IgD-negative memory B cell (primary cell): ENCODE results near the gene HAPLN1. TPM values are rescaled to one million over a fixed set of nuclear protein-coding genes. Genes with fewer than 3 reads are reported as not detected.

Experiments used
- H3K27ac Mint-ChIP-seq, 3 donors: one replicate each; pipeline ENCODE4 v1.8.0; 2020 to 2022; ENCODE audit warnings: mild to moderate bottlenecking in 3 of 3, mixed read lengths in 3 of 3, moderate library complexity in 1 of 3
- H3K27me3 Mint-ChIP-seq: one replicate; pipeline ENCODE4 v1.8.0; 2021; ENCODE audit warnings: mixed read lengths
- H3K36me3 Mint-ChIP-seq: one replicate; pipeline ENCODE4 v1.8.0; 2020; ENCODE audit warnings: mild to moderate bottlenecking, mixed read lengths
- H3K4me1 Mint-ChIP-seq, 3 donors: one replicate each; pipeline ENCODE4 v1.8.0; 2020 to 2022; ENCODE audit warnings: mixed read lengths in 3 of 3, mild to moderate bottlenecking in 1 of 3
- H3K4me3 Mint-ChIP-seq, 4 donors: one replicate each; pipeline ENCODE4 v1.8.0; 2020 to 2022; ENCODE audit warnings: mild to moderate bottlenecking in 4 of 4, mixed read lengths in 4 of 4, moderate library complexity in 3 of 4
- H3K9me3 Mint-ChIP-seq, 3 donors: one replicate each; pipeline ENCODE4 v1.8.0; 2020 to 2021; ENCODE audit warnings: mixed read lengths in 3 of 3, mild to moderate bottlenecking in 1 of 3
- polyA plus RNA-seq: library from polyadenylated mRNA; unstranded; fragments of 300-500 nt; fragmentation: Illumina TruSeq; gene quantifications from one replicate; pipeline ENCODE4 v1.2.3, GENCODE V29; 2021

Gene HAPLN1
- polyA plus RNA-seq, 1 donor from 2014 or later, result not detected

GRCh38 chr5:83726912-83727311 lies 6.3 kb upstream of the HAPLN1 start:
- Mint-ChIP-seq H3K9me3 (peaks cover 0 to 2% (median 2%) of the 10 kb centered on the region in 3 donors), H3K27ac (no peak overlapping the region)

GRCh38 chr5:83724935-83725334 lies 4.3 kb upstream of the HAPLN1 start:
- Mint-ChIP-seq H3K9me3 (peaks cover 0 to 2% (median 2%) of the 10 kb centered on the region in 3 donors), H3K4me3 (no peak overlapping the region), H3K27ac (no peak overlapping the region), H3K27me3 (peaks cover 28% of the 10 kb centered on the region), H3K36me3 (no peaks in the 10 kb centered on the region), H3K4me1 (peaks cover 1 to 5% (median 3%) of the 10 kb centered on the region in 3 donors)

More at GRCh38 chr5:83726912-83727311, 6.3 kb upstream of the HAPLN1 start:
- no peaks in the 10 kb centered on the region for H3K36me3 Mint-ChIP-seq
- H3K4me3 Mint-ChIP-seq, result no peak overlapping the region
- H3K27me3 Mint-ChIP-seq, result peaks cover 14% of the 10 kb centered on the region
- peaks cover 0 to 3% (median 1%) of the 10 kb centered on the region in 3 donors for H3K4me1 Mint-ChIP-seq

DNA sequence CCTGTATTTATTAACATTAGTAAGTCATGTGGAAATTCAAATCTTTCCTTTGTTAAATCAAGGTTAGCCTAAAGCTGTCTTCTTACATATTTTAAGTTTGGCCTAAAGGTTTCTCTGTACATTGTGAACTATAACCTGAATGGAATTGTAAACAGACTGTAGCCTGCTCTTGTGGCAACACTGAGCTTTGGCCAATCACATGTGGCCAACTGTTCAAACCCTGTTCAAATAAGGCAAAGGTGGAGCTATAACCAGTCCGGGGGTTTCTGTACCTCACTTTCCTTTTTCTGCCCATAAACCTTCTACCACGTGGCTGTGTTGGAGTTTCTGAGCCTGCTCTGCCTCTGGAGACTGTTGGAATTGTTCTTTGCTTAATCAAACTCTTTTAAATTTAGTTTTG lies 3.3 kb upstream of the HAPLN1 start:
- Mint-ChIP-seq H3K9me3 (peaks cover 0 to 2% (median 0%) of the 10 kb centered on the region in 3 donors), H3K27me3 (peaks cover 28% of the 10 kb centered on the region), H3K4me3 (no peak overlapping the region), H3K36me3 (no peaks in the 10 kb centered on the region), H3K27ac (no peak overlapping the region), H3K4me1 (peaks cover 1 to 5% (median 3%) of the 10 kb centered on the region in 3 donors)

DNA sequence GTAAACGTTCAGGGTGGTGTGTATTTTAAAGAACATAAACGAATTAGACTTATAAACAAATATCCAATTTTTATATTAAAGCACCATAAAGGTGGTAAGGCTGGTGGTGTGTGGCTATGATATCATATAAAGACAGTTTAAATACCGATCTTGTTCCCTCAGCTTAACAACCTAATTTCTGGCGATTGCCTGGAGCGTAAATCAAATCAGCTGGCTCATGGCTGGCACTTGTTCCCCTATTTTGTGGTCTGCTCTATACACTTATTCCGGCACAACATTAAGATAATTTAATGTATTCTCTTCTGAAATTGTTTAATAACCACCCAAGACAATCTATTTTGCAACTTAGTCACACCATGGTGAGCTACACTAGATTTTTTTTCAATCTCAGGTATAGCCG lies 2.4 kb upstream of the HAPLN1 start:
- Mint-ChIP-seq H3K9me3 (peaks cover 0 to 1% (median 0%) of the 10 kb centered on the region in 3 donors), H3K4me3 (no peak overlapping the region), H3K36me3 (no peaks in the 10 kb centered on the region), H3K27ac (no peak overlapping the region), H3K27me3 (peaks cover 31% of the 10 kb centered on the region), H3K4me1 (peaks cover 1 to 5% (median 3%) of the 10 kb centered on the region in 3 donors)

- H3K9me3 Mint-ChIP-seq, result no peaks in the 10 kb centered on the region
- peaks cover 34% of the 10 kb centered on the region for H3K27me3 Mint-ChIP-seq
- H3K4me1 Mint-ChIP-seq, result peaks cover 1 to 5% (median 3%) of the 10 kb centered on the region in 3 donors
- H3K4me3 Mint-ChIP-seq, result peak overlapping the region in 2 of 4 donors; percentile 68 to 87
- H3K27ac Mint-ChIP-seq, result no peak overlapping the region
- H3K36me3 Mint-ChIP-seq, result no peaks in the 10 kb centered on the region
These were observed 1.6 kb upstream of the HAPLN1 start for GRCh38 chr5:83721953-83722901.

DNA sequence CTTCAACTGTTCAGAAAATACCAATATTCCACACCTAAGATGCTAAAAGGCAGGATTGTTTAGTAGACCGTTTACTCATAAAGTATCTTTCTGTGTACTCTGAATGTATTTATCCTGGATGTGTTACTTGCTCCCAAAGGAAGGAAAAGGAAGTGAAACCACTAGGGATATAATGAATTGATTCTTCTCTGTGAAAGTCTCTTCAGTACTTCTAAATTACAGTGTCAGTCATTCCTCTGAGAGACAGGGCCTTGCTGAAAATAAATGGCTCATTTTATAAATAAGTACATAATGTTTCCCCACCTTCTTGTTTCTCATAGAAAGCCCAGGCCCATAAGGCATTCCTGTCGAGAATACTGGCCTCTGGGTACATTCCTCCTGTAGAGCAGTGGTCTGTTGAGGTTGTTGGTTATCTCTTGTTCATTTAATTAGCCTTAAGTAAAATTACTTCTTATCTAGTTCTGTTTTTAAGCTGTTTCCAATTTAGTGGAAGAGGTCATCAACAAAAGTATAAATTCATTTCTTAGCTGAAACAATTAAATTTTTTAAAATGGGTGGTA lies 1.6 kb downstream of the HAPLN1 start:
- Mint-ChIP-seq H3K9me3 (no peaks in the 10 kb centered on the region), H3K27me3 (peaks cover 34% of the 10 kb centered on the region), H3K36me3 (no peaks in the 10 kb centered on the region), H3K4me1 (peaks cover 0 to 5% (median 1%) of the 10 kb centered on the region in 3 donors), H3K4me3 (no peak overlapping the region), H3K27ac (no peak overlapping the region)

DNA sequence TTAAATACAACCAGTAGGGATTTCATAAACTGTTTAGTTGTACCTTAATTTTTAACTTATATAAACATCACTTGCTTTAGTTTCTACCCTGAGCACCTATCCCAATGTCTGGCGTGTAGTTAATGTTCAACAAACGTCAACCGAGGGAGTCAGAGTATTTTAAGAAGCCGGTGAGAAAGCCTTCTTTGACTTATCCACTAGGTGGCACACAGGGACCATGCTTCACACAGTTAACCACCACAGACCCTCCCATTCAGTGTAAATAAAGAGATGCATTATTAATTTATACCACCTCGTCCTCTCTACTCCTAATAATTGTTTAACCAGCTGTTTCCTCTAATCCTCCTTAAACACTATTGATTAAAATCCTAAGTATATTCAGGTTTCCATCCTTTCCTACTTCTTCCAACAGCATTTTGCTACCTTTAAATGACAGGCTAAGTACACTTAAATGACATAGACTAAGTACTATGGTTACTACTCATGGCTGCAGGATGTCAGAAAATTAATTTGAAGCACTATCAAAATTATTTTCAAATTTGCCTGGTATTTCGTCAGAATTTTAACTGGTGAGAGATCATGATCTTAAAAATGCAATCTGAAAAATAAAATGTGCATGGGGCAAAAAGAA lies 2.3 kb downstream of the HAPLN1 start:
- Mint-ChIP-seq H3K27ac (no peak overlapping the region), H3K9me3 (no peaks in the 10 kb centered on the region), H3K4me3 (no peak overlapping the region), H3K27me3 (peaks cover 31% of the 10 kb centered on the region), H3K36me3 (no peaks in the 10 kb centered on the region), H3K4me1 (peaks cover 0 to 5% (median 1%) of the 10 kb centered on the region in 3 donors)

GRCh38 chr5:83715236-83716065 lies 5.2 kb downstream of the HAPLN1 start:
- Mint-ChIP-seq H3K4me1 (no peaks in the 10 kb centered on the region), H3K27ac (peak overlapping the region in 1 of 3 donors; percentile 17), H3K36me3 (no peaks in the 10 kb centered on the region)

GRCh38 chr5:83714810-83715209 lies 5.8 kb downstream of the HAPLN1 start:
- Mint-ChIP-seq H3K9me3 (no peaks in the 10 kb centered on the region), H3K27me3 (peaks cover 6% of the 10 kb centered on the region), H3K4me1 (no peaks in the 10 kb centered on the region), H3K4me3 (no peak overlapping the region), H3K27ac (peak overlapping the region in 1 of 3 donors; percentile 17), H3K36me3 (no peaks in the 10 kb centered on the region)

More at GRCh38 chr5:83715236-83716065, 5.2 kb downstream of the HAPLN1 start:
- Mint-ChIP-seq H3K9me3 (no peaks in the 10 kb centered on the region), H3K4me3 (no peak overlapping the region), H3K27me3 (peaks cover 11% of the 10 kb centered on the region)

- no peak overlapping the region for H3K4me3 Mint-ChIP-seq
- H3K36me3 Mint-ChIP-seq, result no peaks in the 10 kb centered on the region
- no peaks in the 10 kb centered on the region for H3K9me3 Mint-ChIP-seq
- no peak overlapping the region for H3K27ac Mint-ChIP-seq
- no peaks in the 10 kb centered on the region for H3K27me3 Mint-ChIP-seq
- no peaks in the 10 kb centered on the region for H3K4me1 Mint-ChIP-seq
These were observed 8.6 kb downstream of the HAPLN1 start for GRCh38 chr5:83711982-83712601.

DNA sequence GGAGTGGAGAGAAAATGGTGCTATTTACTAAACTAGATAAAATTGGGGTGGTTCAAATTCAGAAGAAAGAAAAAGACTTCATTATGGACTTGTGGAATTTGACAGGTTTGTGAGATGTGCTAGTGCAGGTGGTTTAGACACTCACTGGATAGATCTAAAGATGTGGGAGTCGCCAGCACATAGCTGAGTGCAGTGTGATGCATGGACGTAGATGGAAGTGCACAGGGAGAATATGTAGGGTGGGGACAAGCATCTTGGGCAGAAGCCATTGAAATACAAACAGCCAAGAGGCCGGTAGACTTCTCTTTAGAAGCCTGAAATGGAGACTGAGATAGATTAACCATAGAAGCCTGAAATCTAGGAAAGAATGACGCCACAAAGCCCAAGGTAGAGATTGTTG lies 10.7 kb downstream of the HAPLN1 start:
- Mint-ChIP-seq H3K4me1 (no peaks in the 10 kb centered on the region), H3K27ac (no peak overlapping the region), H3K9me3 (peaks cover 0 to 4% (median 0%) of the 10 kb centered on the region in 3 donors), H3K4me3 (no peak overlapping the region), H3K36me3 (no peaks in the 10 kb centered on the region), H3K27me3 (no peaks in the 10 kb centered on the region)

DNA sequence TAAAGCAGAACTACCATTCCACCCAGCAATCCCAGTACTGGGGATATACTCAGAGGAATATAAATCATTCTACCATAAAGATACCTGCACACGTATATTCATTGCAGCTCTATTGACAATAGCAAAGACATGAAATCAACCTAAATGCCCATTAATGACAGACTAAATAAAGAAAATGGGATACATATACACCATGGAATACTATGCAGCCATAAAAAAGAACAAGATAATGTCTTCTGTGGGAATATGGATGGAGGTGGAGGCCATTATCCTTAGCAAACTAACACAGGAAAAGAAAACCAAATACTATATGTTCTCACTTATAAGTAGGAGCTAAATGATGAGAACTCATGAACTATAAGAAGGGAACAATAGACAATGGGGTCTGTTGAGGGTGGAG lies 12.5 kb downstream of the HAPLN1 start:
- Mint-ChIP-seq H3K9me3 (peaks cover 0 to 5% (median 0%) of the 10 kb centered on the region in 3 donors), H3K27me3 (no peaks in the 10 kb centered on the region), H3K4me3 (no peak overlapping the region), H3K27ac (no peak overlapping the region), H3K4me1 (no peaks in the 10 kb centered on the region), H3K36me3 (no peaks in the 10 kb centered on the region)

DNA sequence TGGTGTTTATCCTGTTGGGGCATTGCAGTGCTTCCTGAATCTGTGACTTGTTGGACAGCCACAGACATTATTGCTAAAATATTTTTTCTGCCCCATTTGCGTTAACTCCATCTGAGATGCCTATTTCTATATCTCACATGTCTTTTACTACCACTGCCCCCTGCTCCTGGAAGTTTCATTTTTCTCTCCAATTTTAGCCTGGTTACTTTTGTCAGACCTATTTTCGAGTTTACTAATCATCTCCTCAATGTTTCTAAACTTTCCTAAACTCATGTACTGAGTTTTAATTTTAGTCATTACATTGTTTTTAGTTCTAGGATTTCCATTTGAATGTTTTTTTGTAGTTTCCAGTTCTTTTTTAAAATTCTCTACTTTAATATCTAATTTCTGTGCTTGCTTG lies 17.6 kb downstream of the HAPLN1 start:
- H3K4me3 Mint-ChIP-seq, result no peak overlapping the region
- no peaks in the 10 kb centered on the region for H3K4me1 Mint-ChIP-seq
- H3K36me3 Mint-ChIP-seq, result no peaks in the 10 kb centered on the region
- no peak overlapping the region for H3K27ac Mint-ChIP-seq
- peaks cover 3% of the 10 kb centered on the region for H3K27me3 Mint-ChIP-seq
- peaks cover 0 to 5% (median 0%) of the 10 kb centered on the region in 3 donors for H3K9me3 Mint-ChIP-seq

DNA sequence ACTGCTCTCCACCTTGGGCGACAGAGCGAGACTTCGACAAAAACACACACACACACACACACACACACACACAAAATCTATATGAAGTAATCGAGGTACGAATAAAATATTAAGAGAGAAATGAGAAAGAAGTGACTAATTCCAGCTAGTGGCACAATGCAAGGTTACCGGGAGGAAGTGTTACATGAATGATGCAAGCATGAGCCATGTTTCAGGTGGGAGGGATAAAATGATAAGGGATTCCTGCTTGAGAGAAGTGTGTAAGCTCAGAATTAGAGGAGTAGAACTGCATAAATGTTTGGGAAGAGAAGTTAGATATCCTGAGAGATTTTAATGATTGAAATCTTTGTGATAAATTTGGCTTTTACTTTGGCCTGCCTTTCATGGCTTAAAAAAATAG lies 18.8 kb downstream of the HAPLN1 start:
- Mint-ChIP-seq H3K27ac (no peak overlapping the region), H3K27me3 (peaks cover 3% of the 10 kb centered on the region), H3K9me3 (peaks cover 0 to 5% (median 0%) of the 10 kb centered on the region in 3 donors), H3K4me3 (no peak overlapping the region), H3K36me3 (no peaks in the 10 kb centered on the region), H3K4me1 (no peaks in the 10 kb centered on the region)
